NCI-H345 treated with DMSO at 0.1 percent for 48 hours (cell line): ENCODE results near the gene MORN3.
A peak's percentile ranks its signal among the peaks of the same experiment; 100 is the strongest.
"Not testable (repeated sequence)": the region's sequence is repeated elsewhere in the genome, so short reads cannot be mapped to it uniquely, and the experiment has no call there.

Experiments used
- DNase-seq: peaks from one replicate; lab custom pipeline; 2025; ENCODE audit not compliant: unreplicated experiment; lab: John Stamatoyannopoulos, UW

The MORN3 gene

DNA sequence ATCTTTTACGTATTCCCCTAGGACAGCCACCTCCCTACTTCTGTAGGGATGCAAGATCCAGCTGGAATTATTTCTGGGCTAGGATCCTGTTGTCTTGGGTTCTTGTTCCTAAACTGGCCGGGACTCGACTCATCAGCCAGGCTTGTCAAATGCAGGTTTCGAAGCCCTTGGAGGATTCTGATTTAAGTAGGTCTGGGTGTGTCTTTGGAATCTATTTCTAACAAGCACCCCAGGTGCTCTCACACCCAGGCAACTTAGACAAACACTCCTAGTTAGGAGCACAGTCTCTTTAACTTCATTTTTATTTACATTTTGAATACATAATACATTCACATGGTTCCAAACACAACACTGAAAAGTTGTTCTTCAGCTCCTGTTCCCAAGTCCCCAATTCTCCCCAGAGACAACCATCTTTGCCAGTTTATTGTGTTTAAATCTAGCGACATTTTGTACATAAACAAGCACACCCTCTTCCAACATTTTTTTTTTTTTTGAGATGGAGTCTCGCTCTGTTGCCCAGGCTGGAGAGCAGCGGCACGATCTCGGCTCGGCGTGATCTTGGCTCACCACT lies 20.9 kb downstream of the MORN3 start:
- peak; percentile 50 for DNase-seq

- DNase-seq, result no peak
Observed at GRCh38 chr12:121641343-121641630, 28.2 kb downstream of the MORN3 start.

DNA sequence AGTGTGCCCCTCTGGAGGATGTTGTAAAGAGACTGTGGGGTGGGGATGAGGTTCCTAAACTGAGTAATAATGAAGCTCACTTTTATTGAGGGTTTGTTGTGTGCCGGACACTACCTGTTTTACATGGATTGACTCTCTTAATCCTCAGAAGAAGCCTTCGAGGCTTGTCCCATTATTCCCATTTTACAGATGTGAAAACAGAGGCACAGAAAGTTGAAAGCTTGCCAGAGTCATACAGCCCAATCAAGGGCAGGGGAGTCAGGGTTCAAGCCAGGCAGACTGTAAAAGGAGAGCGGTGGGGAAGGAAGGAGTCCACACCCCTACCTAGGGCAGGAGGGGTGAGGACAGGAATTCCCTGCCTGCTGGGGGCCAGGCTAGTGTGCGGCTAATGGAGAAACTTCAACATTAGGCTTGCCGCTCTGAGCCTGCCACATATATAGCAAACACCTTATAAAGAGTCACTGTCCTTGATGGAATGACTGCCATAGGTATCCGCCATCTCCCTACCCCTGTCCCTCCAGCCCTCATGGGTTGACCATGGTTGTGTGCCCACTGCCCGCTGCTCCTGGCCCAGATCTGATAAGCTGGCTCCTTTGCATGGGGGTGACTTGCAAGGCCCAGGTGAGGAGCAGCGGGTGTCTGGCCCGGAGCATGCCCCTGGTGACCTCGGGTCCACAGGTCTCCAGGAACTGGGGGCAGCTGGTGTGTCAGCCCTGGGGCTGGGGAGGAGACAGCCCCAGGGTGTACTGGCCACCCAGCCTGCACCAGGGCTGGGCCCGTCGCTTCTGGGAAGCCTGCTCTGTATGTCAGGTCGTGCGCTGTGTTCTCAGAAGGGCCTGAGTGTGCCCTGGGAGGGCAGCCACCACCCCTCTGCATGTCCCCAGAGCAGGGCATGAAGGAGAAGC lies 30.9 kb downstream of the MORN3 start:
- DNase-seq, result no peak

DNA sequence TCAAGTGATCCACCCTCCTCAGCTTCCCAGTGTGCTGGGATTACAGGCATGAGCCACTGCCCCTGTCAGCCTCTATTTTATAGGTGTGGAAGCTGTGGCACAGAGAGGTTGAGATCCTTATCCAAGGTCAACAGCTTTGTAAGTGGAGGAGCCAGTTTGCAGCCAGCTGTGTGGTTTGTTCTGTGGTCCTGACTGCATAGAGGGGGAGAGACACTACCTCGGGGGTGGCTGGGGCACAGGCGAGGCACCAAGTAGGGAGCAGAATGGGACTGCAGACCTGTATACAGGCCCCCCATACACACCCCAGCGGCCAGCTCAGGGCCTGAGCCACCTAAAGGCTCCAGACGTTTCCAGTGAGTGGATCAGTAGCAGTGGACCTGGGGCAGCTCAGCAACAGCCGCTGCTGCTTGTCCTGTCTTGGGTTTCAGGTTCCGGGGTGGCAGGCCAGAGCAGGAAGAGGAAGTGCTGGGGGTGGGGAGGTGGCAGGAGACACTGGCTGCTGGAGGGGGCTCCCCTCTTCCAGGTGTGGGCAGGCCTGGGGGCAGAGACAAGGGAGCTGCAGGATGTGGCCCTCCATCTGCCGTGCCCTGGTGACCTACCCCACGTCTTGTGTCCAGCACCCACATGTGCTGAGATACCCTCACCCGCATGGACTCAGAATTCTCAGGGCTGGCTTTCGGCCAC lies 32.1 kb downstream of the MORN3 start:
- DNase-seq, result no peak

DNA sequence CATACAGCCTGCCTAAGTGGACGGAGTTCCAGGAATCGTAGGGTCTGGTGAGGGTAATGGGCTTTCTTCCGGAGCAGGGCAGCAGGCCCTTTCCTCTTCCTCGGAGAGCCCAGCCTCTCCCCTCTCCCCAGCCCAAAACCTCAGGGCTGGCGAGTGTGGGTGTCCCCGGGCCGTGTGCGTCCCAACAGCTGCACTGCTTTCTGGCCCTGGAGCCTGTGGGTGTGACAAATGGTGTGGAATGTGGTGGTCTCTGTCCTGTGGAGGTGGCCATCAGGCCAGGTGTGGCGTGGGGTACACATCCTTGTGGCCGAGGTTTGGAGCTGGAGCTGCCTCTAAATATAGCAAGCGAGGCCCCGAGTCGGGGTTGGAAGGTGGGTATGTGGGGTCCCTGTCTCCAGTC lies 34.6 kb downstream of the MORN3 start:
- DNase-seq, result no peak

DNA sequence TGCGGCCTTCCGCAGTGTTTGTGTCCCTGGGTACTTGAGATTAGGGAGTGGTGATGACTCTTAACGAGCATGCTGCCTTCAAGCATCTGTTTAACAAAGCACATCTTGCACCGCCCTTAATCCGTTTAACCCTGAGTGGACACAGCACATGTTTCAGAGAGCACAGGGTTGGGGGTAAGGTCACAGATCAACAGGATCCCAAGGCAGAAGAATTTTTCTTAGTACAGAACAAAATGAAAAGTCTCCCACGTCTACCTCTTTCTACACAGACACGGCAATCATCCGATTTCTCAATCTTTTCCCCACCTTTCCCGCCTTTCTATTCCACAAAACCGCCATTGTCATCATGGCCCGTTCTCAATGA lies 35.6 kb downstream of the MORN3 start:
- not testable (repeated sequence) for DNase-seq

DNA sequence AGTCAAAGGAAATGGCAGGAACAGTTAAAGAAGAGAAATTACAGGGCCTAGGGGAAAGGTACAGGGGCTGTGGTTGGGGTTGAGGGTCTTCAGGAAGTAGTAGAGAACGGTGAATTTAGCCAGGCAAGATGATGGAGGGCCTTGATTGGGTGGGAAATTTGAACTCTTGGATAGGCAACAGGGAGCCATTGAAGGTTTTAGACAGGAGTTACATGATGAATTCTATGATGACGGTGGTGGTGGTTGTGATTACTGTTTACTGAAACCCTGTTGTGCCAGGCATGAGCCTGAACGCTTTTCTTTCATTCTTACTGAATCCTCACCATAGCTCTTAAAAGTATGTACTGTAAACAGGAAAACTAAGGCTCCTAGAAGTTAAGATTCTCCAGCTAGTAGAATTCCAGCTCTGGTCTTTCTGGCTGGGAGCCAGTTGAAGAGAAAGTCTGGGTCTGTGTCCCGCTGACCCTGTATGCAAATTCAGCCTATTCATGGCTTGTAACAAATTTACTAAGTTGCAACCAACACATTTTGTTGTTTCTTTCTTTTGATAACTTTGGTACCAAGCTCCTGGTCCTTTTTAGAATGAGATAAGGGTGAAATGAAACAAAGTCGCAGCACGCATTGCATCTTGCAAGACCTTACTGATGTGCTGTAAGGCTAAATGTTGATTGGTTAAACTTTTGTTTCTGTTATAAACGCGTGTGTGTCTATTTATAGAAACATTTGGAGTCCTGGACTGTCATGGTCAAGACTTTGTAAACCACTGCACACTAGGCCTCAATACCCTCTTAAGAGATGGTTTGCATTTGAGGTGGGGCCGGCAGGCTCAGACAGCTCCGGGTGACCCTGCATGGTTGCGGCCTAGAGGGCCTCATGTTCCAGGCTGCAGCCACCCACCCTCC lies 37.1 kb downstream of the MORN3 start:
- peak; percentile 10 for DNase-seq

GRCh38 chr12:121630791-121631355 lies 38.6 kb downstream of the MORN3 start:
- DNase-seq, result no peak

- DNase-seq, result no peak
Observed at GRCh38 chr12:121628536-121628935, 40.9 kb downstream of the MORN3 start.

GRCh38 chr12:121628037-121628436 lies 41.4 kb downstream of the MORN3 start:
- no peak for DNase-seq

DNA sequence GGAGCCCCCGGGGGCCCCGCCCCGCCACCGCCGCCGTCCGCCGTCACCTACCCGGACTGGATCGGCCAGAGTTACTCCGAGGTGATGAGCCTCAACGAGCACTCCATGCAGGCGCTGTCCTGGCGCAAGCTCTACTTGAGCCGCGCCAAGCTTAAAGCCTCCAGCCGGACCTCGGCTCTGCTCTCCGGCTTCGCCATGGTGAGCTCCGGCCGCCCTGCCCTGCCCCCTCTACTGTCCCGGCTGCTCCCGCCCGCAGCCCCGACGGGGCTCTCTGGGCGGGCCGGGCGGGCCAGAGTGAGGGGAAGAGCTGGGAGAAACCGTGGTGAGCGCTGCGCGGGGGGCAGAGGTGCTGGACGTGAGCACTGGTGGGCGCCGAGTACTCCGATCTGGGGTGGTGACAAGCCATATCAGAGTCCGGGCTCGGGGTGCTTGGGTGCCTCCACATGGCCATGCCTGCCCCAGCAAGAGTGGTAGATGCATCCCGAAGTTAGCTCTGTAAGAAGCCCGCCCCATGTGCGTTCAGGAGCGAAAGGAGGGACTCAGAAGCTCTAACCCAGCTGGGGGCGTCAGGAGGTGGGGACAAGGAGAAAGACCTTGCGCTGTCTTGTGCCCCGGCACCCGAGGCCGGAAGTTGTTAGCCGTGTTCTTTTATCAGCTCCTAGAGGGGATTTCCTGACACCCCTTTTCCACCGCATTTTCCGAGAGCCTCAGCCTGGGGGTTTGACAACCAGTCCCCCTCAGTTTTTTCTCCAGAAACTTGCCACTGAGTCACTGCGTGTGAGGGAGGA lies 42.4 kb downstream of the MORN3 start:
- DNase-seq, result peak; percentile 33

GRCh38 chr12:121626087-121626852 lies 43.2 kb downstream of the MORN3 start, which contains the start of gene ORAI1:
Gene ORAI1, plus strand, starts transcription at chr12:121626530.
- DNase-seq, result peak; percentile 93

GRCh38 chr12:121620333-121620891 lies 49.0 kb downstream of the MORN3 start:
- DNase-seq, result no peak

GRCh38 chr12:121618659-121619233 lies 50.7 kb downstream of the MORN3 start:
- no peak for DNase-seq

GRCh38 chr12:121614872-121615467 lies 54.5 kb downstream of the MORN3 start:
- DNase-seq, result no peak

- DNase-seq, result no peak
Observed at GRCh38 chr12:121613462-121613861, 56.0 kb downstream of the MORN3 start.

DNA sequence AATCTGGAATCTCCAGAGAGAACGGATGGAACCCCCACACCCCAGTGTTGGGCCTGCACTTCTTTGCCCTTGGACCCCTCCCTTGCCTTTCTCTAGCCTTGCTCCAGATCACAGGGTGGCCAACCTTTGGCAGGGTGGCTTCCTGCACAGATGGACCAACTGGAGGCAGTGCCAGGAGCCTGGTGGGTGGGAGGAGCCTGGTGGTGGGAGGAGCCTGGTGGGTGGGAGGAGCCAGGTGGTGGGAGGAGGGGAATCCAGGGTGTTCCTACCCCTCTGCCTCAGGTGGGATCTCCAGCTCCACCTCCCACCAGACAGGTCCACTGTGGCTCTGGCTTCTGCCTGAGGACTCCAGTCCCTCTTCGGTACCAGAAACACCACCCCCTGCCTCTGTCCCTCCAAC lies 58.1 kb downstream of the MORN3 start:
- no peak for DNase-seq
